GM10248 (cell line): ENCODE measurements around the gene WDR6.

Source experiments
- CTCF ChIA-PET: fragments of 300-600 bp; sonication (Branson Sonifier 250); formaldehyde crosslinking; extraction: SDS; loops from one replicate; lab custom pipeline; 2021; ENCODE audit warnings: antibody characterized with exemption; lab: Yijun Ruan, JAX
- POLR2A ChIA-PET: fragments of 350-650 bp; sonication (Branson Sonifier 250); formaldehyde crosslinking; extraction: SDS; loops from one replicate; lab custom pipeline; 2020; ENCODE audit warnings: antibody characterized with exemption; lab: Yijun Ruan, JAX
- DNase-seq: peaks from one replicate; pipeline ENCODE4 v3.0.0; 2012; ENCODE audit errors: extremely low spot score
- CTCF ChIP-seq: IDR thresholded peaks from 2 replicates; pipeline ENCODE4 v1.5.1; 2012; ENCODE audit warnings: mild to moderate bottlenecking, low read depth; ENCODE audit errors: extremely low read depth, missing control alignments, control extremely low read depth

The WDR6 gene

GRCh38 chr3:49028298-49028672 lies 21.1 kb downstream of the WDR6 start:
- ChIA-PET POLR2A (interaction anchor here (0.5 to 1.8 kb wide), 5 partner anchors 8 to 79 kb away, joined by 5 to 29 read pairs (median 17); partner anchors contain the start of genes QRICH1 and WDR6), CTCF (interaction anchor here (1.5 kb wide), 1 partner anchor 69 kb away, joined by 4 read pairs; no protein-coding TSS in a partner anchor)
- TF ChIP-seq CTCF, result no peak
- no peak for DNase-seq

- ChIA-PET CTCF (interaction anchor here (0.6 to 1.5 kb wide), 7 partner anchors 9 to 70 kb away, joined by 3 to 5 read pairs (median 4); partner anchors contain the start of genes P4HTM and WDR6), POLR2A (interaction anchor here (0.5 to 1.8 kb wide), 17 partner anchors 8 to 1705 kb away, joined by 3 to 29 read pairs (median 5); partner anchors contain the start of genes DALRD3, P4HTM, QRICH1 and USP19)
- DNase-seq, result peak; percentile 91
- peak; percentile 16 for TF ChIP-seq CTCF
These were observed 21.7 kb downstream of the WDR6 start, which contains the start of gene IMPDH2 for GRCh38 chr3:49028673-49029562. Gene IMPDH2 (minus strand): TSS chr3:49029398. CDS start chr3:49029350, 48 bp downstream.

- CTCF ChIA-PET, result interaction anchor here (0.6 to 1.5 kb wide), 7 partner anchors 9 to 70 kb away, joined by 3 to 5 read pairs (median 4); partner anchors contain the start of genes P4HTM and WDR6
- no peak for TF ChIP-seq CTCF
- no peak for DNase-seq
- POLR2A ChIA-PET, result interaction anchor here (0.5 to 1.8 kb wide), 15 partner anchors 9 to 1706 kb away, joined by 3 to 29 read pairs (median 5); partner anchors contain the start of genes DALRD3, P4HTM, QRICH1 and USP19
These were observed 22.3 kb downstream of the WDR6 start for GRCh38 chr3:49029563-49029884.

GRCh38 chr3:49030321-49030720 lies 23.1 kb downstream of the WDR6 start:
- TF ChIP-seq CTCF, result no peak
- POLR2A ChIA-PET, result interaction anchor here (0.7 to 1.3 kb wide), 2 partner anchors 10 to 510 kb away, joined by 3 to 5 read pairs; no protein-coding TSS in a partner anchor
- CTCF ChIA-PET, result interaction anchor here (1.2 to 2.4 kb wide), 2 partner anchors 9 to 21 kb away, joined by 3 to 19 read pairs; partner anchors contain the start of gene NDUFAF3
- DNase-seq, result no peak

- DNase-seq, result no peak
- ChIA-PET POLR2A (no interaction called here), CTCF (interaction anchor here (1.5 to 2.4 kb wide), 3 partner anchors 11 to 44 kb away, joined by 5 to 19 read pairs (median 6); partner anchors contain the start of genes NDUFAF3 and WDR6)
- no peak for TF ChIP-seq CTCF
These were observed 25.6 kb downstream of the WDR6 start for GRCh38 chr3:49032646-49033304.

- no peak for TF ChIP-seq CTCF
- CTCF ChIA-PET, result interaction anchor here (1.1 to 2.1 kb wide), 2 partner anchors 13 to 16 kb away, joined by 3 to 12 read pairs; partner anchors contain the start of gene NDUFAF3
- DNase-seq, result no peak
- POLR2A ChIA-PET, result no interaction called here
These were observed 27.5 kb downstream of the WDR6 start for GRCh38 chr3:49034650-49035049.
